TTC549 (cell line): Measurements from ENCODE around the gene ILF3.
A peak's percentile ranks its signal among the peaks of the same experiment; 100 is the strongest.

ENCODE experiments used
- FAIRE-seq: peaks from 2 replicates; lab custom pipeline; 2012; peaks lifted over from hg19 to GRCh38; lab: Jason Lieb, UNC

ILF3 gene

GRCh38 chr19:10653732-10654609 lies at the start of gene ILF3:
ILF3 (plus strand) TSS chr19:10654346; CDS start chr19:10670606, 16,260 bp downstream.
- peak; percentile 92 for FAIRE-seq

GRCh38 chr19:10604460-10604980 lies 49.6 kb upstream of the ILF3 start:
- no peak for FAIRE-seq

GRCh38 chr19:10611907-10612306 lies 42.2 kb upstream of the ILF3 start:
- no peak for FAIRE-seq

- no peak for FAIRE-seq
Observed at GRCh38 chr19:10612499-10613119, 41.5 kb upstream of the ILF3 start.

- FAIRE-seq, result no peak
Observed at GRCh38 chr19:10615429-10616023, 38.6 kb upstream of the ILF3 start.

- no peak for FAIRE-seq
Observed at GRCh38 chr19:10617409-10618121, 36.6 kb upstream of the ILF3 start.

- no peak for FAIRE-seq
Observed at GRCh38 chr19:10618846-10619245, 35.3 kb upstream of the ILF3 start.

GRCh38 chr19:10620786-10621185 lies 33.4 kb upstream of the ILF3 start:
- no peak for FAIRE-seq

- FAIRE-seq, result no peak
Observed at GRCh38 chr19:10621966-10622365, 32.2 kb upstream of the ILF3 start.

- FAIRE-seq, result no peak
Observed at GRCh38 chr19:10624585-10624984, 29.6 kb upstream of the ILF3 start.

- no peak for FAIRE-seq
Observed at GRCh38 chr19:10625003-10625761, 29.0 kb upstream of the ILF3 start, which contains the start of gene SLC44A2. SLC44A2 (plus strand) TSS chr19:10625553; CDS start chr19:10625634, 81 bp downstream.

GRCh38 chr19:10625762-10626138 lies 28.4 kb upstream of the ILF3 start:
- no peak for FAIRE-seq

GRCh38 chr19:10631874-10632273 lies 22.3 kb upstream of the ILF3 start:
- FAIRE-seq, result no peak

- FAIRE-seq, result no peak
Observed at GRCh38 chr19:10634430-10634829, 19.7 kb upstream of the ILF3 start.

GRCh38 chr19:10634963-10635362 lies 19.2 kb upstream of the ILF3 start:
- no peak for FAIRE-seq

- FAIRE-seq, result no peak
Observed at GRCh38 chr19:10636304-10636972, 17.7 kb upstream of the ILF3 start.

- FAIRE-seq, result no peak
Observed at GRCh38 chr19:10637894-10638293, 16.3 kb upstream of the ILF3 start.

GRCh38 chr19:10639836-10640235 lies 14.3 kb upstream of the ILF3 start:
- FAIRE-seq, result no peak

GRCh38 chr19:10640361-10640760 lies 13.8 kb upstream of the ILF3 start:
- FAIRE-seq, result no peak

- FAIRE-seq, result no peak
Observed at GRCh38 chr19:10641248-10641647, 12.9 kb upstream of the ILF3 start.
